Mesodermal cell (in vitro differentiated cells): ENCODE measurements around the gene HES2. TPM values are rescaled to one million over a fixed set of nuclear protein-coding genes. Genes with fewer than 3 reads are reported as not detected.

Experiments
- H3K27ac ChIP-seq: 2 replicates; pipeline ENCODE4 v1.7.0; 2013; ENCODE audit warnings: mild to moderate bottlenecking, low read depth, low read length, moderate library complexity; ENCODE audit not compliant: severe bottlenecking
- H3K36me3 ChIP-seq: 2 replicates; pipeline ENCODE4 v1.7.1; 2013; ENCODE audit warnings: mild to moderate bottlenecking, low read length, moderate library complexity; ENCODE audit not compliant: control insufficient read depth, insufficient read depth
- H3K4me1 ChIP-seq: one replicate; pipeline ENCODE4 v1.7.1; 2013; ENCODE audit warnings: mild to moderate bottlenecking, low read length; ENCODE audit not compliant: insufficient read depth, control insufficient read depth, poor library complexity, severe bottlenecking
- H3K4me3 ChIP-seq: 2 replicates; pipeline ENCODE4 v1.7.0; 2013; ENCODE audit warnings: low read length, control low read depth, mild to moderate bottlenecking; ENCODE audit not compliant: insufficient read depth, poor library complexity, severe bottlenecking; ENCODE audit errors: extremely low read depth
- H3K9me3 ChIP-seq: 2 replicates; pipeline ENCODE4 v1.7.1; 2013; ENCODE audit warnings: mild to moderate bottlenecking, low read length, moderate library complexity; ENCODE audit not compliant: control insufficient read depth
- WGBS, 2 experiments: methylation state at CpG; one replicate each; pipeline ENCODE4 v1.1.5; 2013; ENCODE audit warnings: missing lambda C conversion rate in 2 of 2; ENCODE audit not compliant: insufficient coverage in 2 of 2; 5-methylcytosine and 5-hydroxymethylcytosine counted together
- polyA plus RNA-seq, 2 experiments: library from polyadenylated mRNA; stranded (reverse); fragments of 50-300 nt; gene quantifications; one replicate each; pipeline ENCODE4 v1.2.3, GENCODE V29; 2013

HES2 gene, protein sequence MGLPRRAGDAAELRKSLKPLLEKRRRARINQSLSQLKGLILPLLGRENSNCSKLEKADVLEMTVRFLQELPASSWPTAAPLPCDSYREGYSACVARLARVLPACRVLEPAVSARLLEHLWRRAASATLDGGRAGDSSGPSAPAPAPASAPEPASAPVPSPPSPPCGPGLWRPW
- polyA plus RNA-seq (2013, experiment 1 of 2): 0.18 TPM
- 0.20 TPM for polyA plus RNA-seq (2013, experiment 2 of 2)

DNA sequence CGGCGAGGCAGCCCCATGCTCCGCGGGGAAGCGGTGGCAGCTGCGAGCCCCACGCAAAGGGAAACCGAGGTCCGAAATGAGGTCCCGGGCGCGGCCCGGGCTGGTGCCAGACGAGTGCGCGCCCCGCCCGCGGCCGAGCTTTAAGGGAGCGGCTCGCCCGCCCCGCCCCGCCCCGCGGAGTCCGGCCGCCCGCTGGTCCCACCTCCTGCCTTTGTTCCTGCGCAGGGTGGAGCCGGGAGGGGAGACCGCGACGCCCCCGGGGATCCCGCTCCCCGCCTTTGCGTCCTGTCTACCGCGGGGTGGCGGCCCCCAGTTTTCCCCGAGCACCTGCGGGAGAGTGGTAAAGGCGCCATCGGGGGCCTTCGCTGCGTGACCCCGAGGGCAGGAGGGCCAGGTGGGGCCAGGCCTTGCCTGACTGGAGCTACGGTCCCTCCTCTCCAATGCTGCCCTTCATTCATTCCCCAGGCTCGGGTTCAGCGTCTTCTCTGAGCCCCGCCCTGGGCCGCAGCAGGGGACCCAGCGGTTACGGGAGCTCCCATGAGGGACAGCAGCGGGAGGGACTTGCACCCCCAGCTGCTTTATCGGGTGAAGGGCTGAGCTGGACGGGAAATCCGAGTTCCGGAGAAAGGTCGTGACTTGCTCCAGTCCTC, at the start of gene HES2:
Gene HES2, minus strand, starts transcription at position 116 of the 650 bp plus-strand sequence. Its CDS starts 99 bp downstream, at position 17.
- WGBS, 2 experiments: 0 to 3% methylated on average over 35 to 56 of the region's 62 CpGs
- H3K27ac ChIP-seq: no peak within 1 kb of the TSS
- peaks cover 24% of the 10 kb centered on the region for H3K4me1 ChIP-seq
- H3K9me3 ChIP-seq: no peaks in the 10 kb centered on the region
- H3K36me3 ChIP-seq: no peaks in the 10 kb centered on the region
- H3K4me3 ChIP-seq: peak within 1 kb of the TSS; percentile 18

DNA sequence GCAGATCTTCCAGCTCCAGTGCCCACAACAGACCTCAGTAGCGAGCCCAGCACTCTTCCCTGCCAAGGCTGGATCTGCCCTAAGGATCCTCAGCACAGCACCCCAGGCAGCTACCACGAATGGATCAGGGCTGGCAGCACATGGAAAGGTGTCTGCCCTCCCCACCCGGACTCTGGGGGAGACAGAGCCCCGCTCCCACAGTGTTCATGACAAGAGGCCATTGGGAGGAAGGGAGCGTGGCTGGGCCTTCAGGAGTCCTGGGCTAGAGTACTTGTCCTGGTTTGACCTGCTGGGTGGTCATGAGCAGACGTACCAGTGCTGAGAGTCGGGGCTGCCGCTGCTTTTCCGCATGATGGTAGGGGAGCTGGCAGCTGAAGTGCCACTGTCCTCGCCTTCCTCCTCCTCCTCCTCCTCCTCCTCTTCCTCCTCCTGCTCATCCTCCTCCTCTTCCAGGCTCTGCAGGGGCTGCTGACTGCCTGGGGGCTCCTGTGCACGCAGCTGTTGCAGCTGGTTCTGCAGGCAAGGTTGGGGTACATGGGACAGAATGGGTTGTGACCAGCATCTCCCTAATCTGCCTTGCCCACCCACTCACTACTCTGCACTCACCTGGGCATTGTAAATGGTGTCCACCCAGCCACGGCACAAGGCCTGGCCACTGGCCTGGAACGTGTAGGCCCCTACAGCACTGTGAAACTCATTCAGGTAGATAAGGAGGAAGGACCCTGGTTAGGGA, 49.2 kb upstream of the HES2 start:
- Histone ChIP-seq H3K36me3 (peaks cover 60% of the 10 kb centered on the region), H3K4me3 (no peak overlapping the region), H3K4me1 (no peaks in the 10 kb centered on the region), H3K9me3 (no peaks in the 10 kb centered on the region), H3K27ac (no peak overlapping the region)
- WGBS, 2 experiments: 92 to 96% methylated on average over 5 to 7 of the region's 13 CpGs

DNA sequence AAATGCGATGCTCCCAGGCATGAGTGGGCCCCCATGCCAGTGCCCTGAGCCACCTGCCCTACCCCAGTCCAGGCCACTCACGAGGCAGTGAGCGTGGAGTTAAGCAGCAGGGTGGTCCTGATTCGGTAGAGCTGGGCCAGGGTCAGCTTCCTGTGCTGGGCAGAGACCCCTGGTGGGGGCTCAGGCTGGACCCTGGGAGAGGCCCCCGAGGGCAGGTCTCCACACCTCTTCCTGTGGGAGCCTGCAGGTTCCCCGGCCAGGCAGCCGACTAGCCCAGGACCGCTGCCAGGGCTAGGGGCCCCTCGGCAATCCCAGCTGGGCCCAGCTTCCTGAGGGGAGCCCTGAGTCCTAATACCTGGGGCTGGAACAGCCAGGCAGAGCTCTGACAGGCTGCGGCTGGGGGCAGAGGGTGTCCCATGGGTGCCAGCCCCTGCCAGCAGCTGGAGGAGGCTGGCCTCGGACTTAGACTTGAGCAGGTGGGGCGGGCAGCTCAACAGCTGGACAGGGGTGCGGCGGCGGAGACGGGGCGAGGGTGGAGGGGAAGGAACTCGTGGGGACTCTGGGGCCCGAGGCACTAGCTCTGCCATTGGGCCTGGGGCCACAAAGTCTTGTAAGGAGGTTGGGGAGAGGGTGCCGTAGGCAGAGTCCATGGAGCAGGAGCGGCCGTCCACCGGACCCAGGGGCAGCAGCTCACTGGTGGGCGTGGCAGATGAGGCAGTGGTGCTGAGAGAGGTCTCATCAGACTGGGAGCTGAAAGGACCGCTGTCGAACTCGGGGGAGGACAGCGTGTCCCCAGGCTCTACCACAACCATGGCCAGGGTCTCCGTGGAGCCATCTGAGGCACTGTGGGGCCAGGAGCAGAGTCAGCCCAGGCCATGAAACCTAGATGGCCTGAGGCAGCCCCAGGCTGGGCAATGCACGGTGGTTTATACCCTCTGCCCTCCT, 48.3 kb upstream of the HES2 start:
- Histone ChIP-seq H3K36me3 (peaks cover 54% of the 10 kb centered on the region), H3K9me3 (no peaks in the 10 kb centered on the region), H3K4me1 (no peaks in the 10 kb centered on the region), H3K4me3 (no peak overlapping the region), H3K27ac (no peak overlapping the region)
- whole genome bisulfite sequencing, 2 experiments: 94 to 96% methylated on average over 27 to 29 of the region's 30 CpGs

DNA sequence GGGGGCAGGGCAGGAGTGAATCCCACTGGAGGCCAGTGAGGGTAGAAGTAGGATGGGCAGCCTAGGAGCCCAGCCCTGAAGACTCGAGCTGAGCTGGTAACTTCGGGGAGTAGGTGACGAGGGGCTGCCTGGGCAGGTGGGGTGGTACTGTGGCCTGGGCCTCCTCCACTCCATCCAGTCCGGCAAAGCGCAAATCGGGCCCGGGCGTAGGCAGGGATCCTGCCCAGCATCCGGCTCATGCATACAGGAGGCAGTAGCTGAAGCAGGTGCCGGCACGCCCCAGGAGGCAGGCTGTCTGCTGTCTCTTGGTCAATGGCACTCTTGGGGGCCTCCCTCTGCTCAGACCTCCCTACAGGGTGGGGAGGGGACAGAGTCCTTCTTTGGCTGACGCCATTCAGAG, 47.5 kb upstream of the HES2 start:
- Histone ChIP-seq H3K4me1 (no peaks in the 10 kb centered on the region), H3K27ac (no peak overlapping the region), H3K36me3 (peaks cover 56% of the 10 kb centered on the region), H3K9me3 (no peaks in the 10 kb centered on the region), H3K4me3 (no peak overlapping the region)
- 96 to 98% methylated on average over 10 to 12 of the region's 12 CpGs for WGBS, 2 experiments

DNA sequence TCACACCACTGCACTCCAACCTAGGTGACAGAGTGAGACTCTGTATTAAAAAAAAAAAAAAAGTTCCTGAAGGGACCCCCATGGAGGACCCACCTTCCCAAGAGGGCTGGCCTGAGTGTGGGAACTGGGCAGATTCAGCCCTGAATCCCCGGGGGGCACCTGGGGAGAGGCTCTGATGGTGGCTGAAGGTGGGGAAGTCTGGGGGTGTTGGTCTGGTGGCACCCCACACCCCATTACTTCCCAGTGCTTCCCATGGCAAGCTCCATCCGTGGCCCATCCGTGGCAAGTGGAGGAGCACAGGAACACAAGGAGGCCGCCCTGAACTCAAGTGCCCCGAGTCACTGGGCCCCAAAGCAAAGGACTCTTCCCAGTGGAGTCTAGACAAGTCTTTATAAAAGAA, 47.0 kb upstream of the HES2 start:
- Histone ChIP-seq H3K9me3 (no peaks in the 10 kb centered on the region), H3K4me3 (no peak overlapping the region), H3K36me3 (peaks cover 54% of the 10 kb centered on the region), H3K27ac (no peak overlapping the region), H3K4me1 (no peaks in the 10 kb centered on the region)
- WGBS, 2 experiments: 93 to 100% methylated on average over 4 to 5 of the region's 5 CpGs

DNA sequence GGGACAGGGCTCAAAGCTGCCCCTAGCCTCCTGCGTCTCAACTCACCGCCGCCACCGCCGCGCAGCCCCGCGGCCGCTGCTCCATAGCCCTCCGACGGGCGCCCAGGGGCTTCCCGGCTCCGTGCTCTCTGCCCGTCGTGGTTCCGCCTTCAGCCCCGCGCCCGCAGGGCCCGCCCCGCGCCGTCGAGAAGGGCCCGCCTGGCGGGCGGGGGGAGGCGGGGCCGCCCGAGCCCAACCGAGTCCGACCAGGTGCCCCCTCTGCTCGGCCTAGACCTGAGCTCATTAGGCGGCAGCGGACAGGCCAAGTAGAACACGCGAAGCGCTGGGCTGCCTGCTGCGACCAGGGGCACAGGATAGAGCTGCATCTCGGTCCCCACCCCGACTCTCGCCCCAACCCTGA, 46.3 kb upstream of the HES2 start, which contains the start of gene TNFRSF25:
Gene TNFRSF25, minus strand, starts transcription at position 151 of the 400 bp plus-strand sequence. Its CDS starts 66 bp downstream, at position 85.
- peaks cover 48% of the 10 kb centered on the region for H3K36me3 ChIP-seq
- no peaks in the 10 kb centered on the region for H3K4me1 ChIP-seq
- no peak within 1 kb of the TSS for H3K27ac ChIP-seq
- H3K4me3 ChIP-seq: no peak within 1 kb of the TSS
- H3K9me3 ChIP-seq: no peaks in the 10 kb centered on the region
- WGBS, 2 experiments: 69 to 76% methylated on average over 16 to 42 of the region's 43 CpGs

DNA sequence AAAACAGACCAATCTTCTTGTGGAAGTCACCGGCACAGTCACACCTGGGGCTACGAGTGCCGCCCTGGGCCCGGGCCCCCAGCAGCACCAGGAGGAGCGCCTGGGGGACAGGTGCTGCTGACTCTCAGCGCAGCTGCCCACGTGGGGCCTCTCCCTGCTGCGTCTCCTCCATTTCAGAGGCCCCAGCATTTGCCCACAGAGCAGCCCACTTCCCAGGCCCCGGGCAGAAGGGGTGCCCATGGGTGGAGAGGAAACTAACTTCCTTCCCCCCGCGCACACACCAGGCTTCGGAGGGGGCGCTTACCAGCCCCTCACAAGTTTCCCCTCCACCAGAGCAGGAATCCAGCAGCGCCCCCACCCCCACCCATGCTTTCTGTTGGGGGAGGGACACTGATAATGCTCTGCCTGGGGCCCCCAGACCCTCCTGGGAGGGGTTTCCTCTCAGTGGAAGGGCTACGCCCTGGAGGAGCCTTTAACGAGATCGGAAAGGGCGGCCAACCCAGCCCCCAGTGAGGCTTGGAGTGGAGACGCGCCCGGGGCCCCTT, 45.8 kb upstream of the HES2 start:
- Histone ChIP-seq H3K27ac (no peak overlapping the region), H3K9me3 (no peaks in the 10 kb centered on the region), H3K36me3 (peaks cover 46% of the 10 kb centered on the region), H3K4me1 (peaks cover 2% of the 10 kb centered on the region), H3K4me3 (no peak overlapping the region)
- 88% methylated on average over 9 to 15 of the region's 21 CpGs for WGBS, 2 experiments

DNA sequence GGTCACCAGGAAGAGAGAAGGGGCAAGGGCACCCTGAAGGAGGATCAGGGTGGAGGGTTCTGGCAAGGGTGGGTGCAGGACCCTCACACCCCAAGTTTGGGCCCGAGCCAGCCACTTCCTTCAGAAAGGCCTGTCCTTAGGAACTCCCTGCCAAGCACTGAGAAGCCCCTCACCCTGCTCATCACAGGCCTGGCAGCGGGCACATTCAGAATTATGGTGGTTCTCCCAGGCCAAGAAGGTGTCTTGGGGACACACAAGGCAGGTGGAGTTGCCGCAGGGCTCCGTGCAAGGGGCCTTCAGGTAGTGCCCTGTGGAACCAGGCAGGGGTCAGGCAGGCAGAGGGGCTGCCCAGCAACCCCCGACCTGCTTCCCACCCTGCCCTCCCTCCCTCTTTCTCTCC, 45.2 kb upstream of the HES2 start:
- Histone ChIP-seq H3K4me3 (no peak overlapping the region), H3K9me3 (no peaks in the 10 kb centered on the region), H3K27ac (no peak overlapping the region), H3K4me1 (peaks cover 5% of the 10 kb centered on the region), H3K36me3 (peaks cover 39% of the 10 kb centered on the region)
- WGBS, 2 experiments: 94 to 96% methylated on average over 3 to 4 of the region's 5 CpGs

DNA sequence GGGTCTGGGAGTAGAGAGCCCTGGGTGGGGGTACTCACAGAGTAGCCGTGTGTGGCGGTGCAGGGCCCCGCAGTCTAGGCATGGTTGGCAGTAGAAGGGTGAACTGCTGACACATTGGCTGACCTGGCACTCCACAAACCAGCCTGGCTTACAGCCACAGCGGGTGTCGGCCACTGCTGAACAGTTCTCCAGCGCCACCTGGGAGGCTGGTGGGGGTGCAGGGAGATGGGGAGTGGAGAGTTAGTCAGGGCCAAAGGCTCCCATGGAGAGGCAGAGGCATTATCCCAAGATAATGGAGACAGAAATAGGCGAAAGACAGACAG, 44.8 kb upstream of the HES2 start:
- Histone ChIP-seq H3K36me3 (peaks cover 35% of the 10 kb centered on the region), H3K9me3 (no peaks in the 10 kb centered on the region)
- 91 to 95% methylated on average over 7 of the region's 7 CpGs for WGBS, 2 experiments

DNA sequence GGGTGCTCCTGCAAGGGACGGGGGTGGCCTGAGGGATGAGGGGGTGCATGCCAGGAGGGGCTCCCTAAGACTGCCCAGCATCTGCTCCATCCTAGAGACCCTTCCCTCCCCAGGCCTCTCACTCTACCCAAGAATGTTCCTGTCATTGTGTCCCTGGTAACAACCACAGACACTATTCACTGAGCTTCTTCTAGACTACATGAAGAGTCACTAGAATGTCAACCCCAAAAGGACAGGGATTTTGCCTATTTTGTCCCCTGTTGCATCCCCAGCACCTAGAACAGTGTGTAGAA, 43.3 kb upstream of the HES2 start:
- Histone ChIP-seq H3K27ac (no peak overlapping the region), H3K36me3 (peaks cover 21% of the 10 kb centered on the region), H3K9me3 (no peaks in the 10 kb centered on the region), H3K4me3 (no peak overlapping the region), H3K4me1 (peaks cover 5% of the 10 kb centered on the region)
- no CpG with 5 or more reads among the region's 1 CpG for WGBS, 2 experiments

More for the DNA sequence above, 44.8 kb upstream of the HES2 start:
- Histone ChIP-seq H3K4me1 (peaks cover 5% of the 10 kb centered on the region), H3K4me3 (no peak overlapping the region), H3K27ac (no peak overlapping the region)
